GM19023 (cell line): ENCODE measurements around the gene ENOX2.

Source experiments
- ATAC-seq: cut with Tn5 transposase; IDR thresholded peaks from one replicate; pipeline ENCODE4 v1.9.1; 2021; ENCODE audit warnings: mild to moderate bottlenecking, moderate library complexity; ENCODE audit not compliant: unreplicated experiment

The ENOX2 gene

GRCh38 chrX:130885508-130885907 is 17.5 kb downstream of the ENOX2 start:
- no peak for ATAC-seq

DNA sequence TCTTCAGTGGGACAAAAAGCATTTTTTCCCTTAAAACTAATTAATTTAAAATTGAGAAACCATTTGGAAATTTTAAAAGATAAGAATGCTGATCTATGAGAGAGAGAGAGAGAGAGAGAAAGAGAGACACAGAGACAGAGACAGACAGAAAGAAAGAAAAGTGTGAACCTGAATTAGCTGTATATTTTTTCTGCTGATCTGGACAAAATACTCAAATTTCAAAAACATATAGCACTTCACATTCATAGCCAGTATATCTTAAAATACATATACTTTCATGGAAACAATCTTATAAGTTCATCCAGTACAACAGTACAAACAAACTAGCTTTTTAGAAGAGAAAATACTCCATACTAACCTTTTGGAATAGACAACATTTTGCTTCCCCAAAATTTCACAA is 18.4 kb downstream of the ENOX2 start:
- ATAC-seq: no peak

- ATAC-seq: no peak
Observed at GRCh38 chrX:130879869-130880268, 23.1 kb downstream of the ENOX2 start.

- ATAC-seq: no peak
Observed at GRCh38 chrX:130878350-130879341, 24.4 kb downstream of the ENOX2 start.

DNA sequence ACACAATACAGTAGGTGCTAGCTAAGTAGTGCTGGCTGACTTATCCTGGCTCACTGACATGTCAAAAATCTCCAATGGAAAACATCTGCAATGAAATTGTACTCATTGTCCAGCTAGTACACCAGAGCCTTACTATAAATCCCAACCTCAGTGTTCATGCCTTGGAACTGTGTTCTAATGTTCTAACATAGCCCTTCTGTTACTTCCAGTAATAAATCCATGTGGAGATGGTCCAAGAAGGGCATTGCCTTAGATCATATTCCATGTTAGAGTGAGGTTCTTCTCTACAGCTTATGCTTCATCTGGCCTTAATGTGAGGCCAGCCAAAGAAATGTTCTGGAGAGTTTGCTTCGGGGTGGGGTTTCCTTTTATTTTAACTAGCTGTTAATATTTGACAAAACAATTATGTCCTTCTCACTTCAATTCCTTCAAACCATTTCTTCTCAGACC is 25.1 kb downstream of the ENOX2 start:
- no peak for ATAC-seq

DNA sequence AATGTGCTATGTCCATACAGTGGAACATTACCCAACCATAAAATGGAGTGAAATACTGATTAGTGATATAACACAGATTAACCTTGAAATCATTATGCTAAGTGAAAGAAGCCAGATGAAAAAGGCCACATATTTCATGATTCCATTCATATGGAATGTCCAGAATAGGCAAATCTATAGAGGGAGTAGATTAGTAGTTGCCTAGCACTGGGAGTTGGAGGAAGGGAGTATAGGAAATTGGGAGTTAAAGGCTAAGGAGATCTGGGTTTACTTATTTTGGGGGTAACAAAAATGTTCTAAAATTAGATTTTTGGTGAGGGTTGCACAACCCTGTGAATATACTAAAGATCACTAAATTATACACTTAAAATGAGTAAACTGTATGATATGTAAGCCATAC is 26.8 kb downstream of the ENOX2 start:
- ATAC-seq: no peak

- ATAC-seq: no peak
Observed at GRCh38 chrX:130874751-130875150, 28.3 kb downstream of the ENOX2 start.

DNA sequence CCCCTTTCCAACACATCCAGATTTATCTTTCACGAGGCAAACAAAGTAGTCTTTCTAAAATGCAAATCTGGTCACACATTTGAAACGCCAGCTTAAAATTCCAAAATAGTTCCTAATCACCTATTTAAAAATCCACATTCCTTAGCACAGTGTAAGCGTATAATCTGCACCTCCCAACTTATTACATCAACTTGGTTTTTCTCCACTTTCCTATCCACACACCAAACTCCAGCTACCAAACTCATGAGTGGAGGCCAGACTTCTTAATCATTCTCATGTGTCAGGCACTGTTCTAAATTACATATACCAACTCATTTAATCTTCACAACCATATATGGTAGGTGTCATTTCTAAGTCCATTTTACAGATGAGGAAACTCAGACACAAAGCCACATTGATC is 33.8 kb downstream of the ENOX2 start:
- ATAC-seq: no peak

- ATAC-seq: no peak
Observed at GRCh38 chrX:130861462-130861861, 41.5 kb downstream of the ENOX2 start.

- ATAC-seq: peak; percentile 91
Observed at GRCh38 chrX:130857207-130857606, 45.8 kb downstream of the ENOX2 start.

DNA sequence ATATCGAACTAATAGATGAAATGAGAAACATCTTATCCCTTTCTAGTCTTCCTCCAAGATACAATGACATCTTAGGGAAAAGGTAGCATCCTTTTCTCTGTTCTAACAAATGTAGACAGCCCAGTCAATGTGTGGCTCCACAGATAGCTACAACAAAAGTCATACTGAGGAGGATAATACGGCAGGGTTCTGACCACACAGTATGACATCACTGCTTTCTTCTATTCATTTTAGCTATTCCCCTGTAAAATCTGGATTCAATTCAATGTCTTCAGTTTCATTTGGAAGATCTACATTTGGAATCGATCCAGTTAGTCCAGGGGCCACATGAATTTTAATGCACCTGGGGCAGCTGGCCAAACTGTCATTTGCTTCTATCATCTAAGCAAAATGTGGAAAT is 51.4 kb downstream of the ENOX2 start:
- ATAC-seq: no peak

- no peak for ATAC-seq
Observed at GRCh38 chrX:130848763-130849162, 54.2 kb downstream of the ENOX2 start.

GRCh38 chrX:130846746-130847145 is 56.3 kb downstream of the ENOX2 start:
- ATAC-seq: no peak

- no peak for ATAC-seq
Observed at GRCh38 chrX:130841776-130842175, 61.2 kb downstream of the ENOX2 start.

DNA sequence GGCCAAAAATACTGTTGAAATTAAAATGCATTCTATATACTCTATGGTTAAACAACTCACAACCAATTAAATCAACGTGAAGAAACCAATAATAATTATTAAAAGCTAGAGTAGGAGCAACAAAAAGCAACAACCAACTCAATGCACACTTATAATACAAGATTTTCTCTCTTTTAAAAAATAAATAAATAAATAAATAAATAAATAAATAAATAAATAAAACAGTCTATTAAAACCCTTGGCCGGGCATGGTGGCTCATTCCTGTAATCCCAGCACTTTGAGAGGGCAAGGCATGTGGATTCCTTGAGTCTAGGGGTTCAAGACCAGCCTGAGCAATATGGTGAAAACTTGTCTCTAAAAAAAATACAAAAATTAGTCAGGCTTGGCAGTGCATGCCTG is 62.7 kb downstream of the ENOX2 start:
- no peak for ATAC-seq

GRCh38 chrX:130836447-130836846 is 66.6 kb downstream of the ENOX2 start:
- no peak for ATAC-seq

DNA sequence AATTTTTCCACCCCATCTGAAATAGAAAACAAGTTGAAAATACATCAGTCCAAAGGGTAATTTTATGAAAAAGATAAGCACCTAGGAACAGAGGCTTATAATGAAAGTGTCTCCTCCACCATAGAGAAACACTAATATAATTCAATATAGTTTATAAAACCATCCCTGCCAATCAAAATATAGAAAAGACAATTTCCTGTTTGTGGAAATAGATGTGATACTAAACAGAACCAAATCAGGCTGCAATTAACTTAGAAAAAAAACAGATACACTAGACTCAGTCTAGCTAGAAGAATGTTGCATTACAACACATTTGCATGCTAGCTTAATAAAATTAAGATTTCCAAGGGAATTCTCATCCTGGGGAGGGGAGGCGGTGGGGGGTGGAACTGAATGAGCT is 68.2 kb downstream of the ENOX2 start:
- ATAC-seq: no peak

GRCh38 chrX:130834149-130834548 is 68.9 kb downstream of the ENOX2 start:
- no peak for ATAC-seq

GRCh38 chrX:130831347-130831722 is 71.7 kb downstream of the ENOX2 start:
- ATAC-seq: no peak

- ATAC-seq: no peak
Observed at GRCh38 chrX:130830599-130831346, 72.2 kb downstream of the ENOX2 start.

DNA sequence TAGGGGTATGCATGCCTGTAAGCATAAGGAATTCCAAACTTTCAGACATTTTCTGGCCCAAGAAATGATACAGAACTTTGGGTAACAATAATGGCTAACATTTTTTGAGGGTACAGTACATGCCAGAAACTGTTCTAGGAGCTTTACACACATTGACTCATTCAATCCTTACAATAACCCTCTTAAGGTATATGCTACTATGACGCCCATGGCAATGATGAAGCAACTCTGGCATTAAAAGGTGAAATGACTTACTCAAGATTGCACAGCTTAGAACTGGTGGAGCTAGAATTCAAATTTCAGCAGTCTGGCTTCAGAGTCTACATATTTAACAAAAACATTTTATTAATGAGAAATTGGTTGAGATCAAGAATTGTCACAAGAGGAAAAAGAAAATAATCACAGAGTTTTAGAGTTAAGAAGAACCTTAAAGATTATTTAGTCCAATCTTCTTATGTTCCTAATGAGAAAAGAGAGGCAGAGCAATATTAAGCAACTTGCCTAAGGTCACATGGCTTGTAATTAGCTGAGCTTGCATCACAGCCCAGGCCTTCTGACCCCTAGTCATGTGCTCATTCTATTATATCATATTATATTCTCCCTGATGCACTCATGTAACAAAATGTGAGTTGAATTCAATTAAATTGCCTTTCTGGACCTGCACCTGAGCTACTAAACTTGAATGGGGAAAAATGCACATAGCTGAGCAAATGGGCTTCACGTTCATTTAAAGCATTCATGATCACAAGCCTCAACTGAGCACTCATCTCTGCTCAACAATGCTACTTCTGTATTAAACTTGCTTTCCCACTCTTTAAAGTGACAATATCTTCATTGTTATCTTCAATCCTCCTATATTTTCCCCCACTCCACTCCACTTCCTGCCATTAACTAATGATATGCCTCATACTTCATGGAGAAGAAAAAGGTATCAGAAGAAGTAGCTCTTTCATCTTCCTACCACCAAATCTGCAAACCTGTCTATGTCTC is 73.2 kb downstream of the ENOX2 start:
- no peak for ATAC-seq
